K562 (cell line): ENCODE results near the gene CRKL. TPM values are rescaled to one million over a fixed set of nuclear protein-coding genes. Genes with fewer than 3 reads are reported as not detected.

Experiments
- ARID1B ChIP-seq: fragments of 450-650 bp; IDR thresholded peaks from 2 replicates; pipeline ENCODE4 v1.6.1; 2016; ENCODE audit warnings: antibody characterized with exemption, mild to moderate bottlenecking, inconsistent platforms
- BRF1 ChIP-seq: IDR thresholded peaks from 3 replicates; pipeline ENCODE4 v1.6.1; 2011; ENCODE audit warnings: borderline replicate concordance, mild to moderate bottlenecking; ENCODE audit not compliant: insufficient read length; ENCODE audit errors: extremely low read depth
- ELF1 ChIP-seq: fragments of 200-800 bp; sonication (Bioruptor generic); IDR thresholded peaks from 2 replicates; pipeline ENCODE4 v1.6.1; 2016; ENCODE audit warnings: missing genetic modification characterization, missing compliant biosample characterization
- FUS ChIP-seq: fragments of 200-400 bp; formaldehyde crosslinking; optimal IDR thresholded peaks from 2 replicates; pipeline ENCODE3; 2017; ENCODE audit warnings: low read depth, low read length
- HEY1 ChIP-seq: fragments of 250-450 bp; sonication (Bioruptor Pico); IDR thresholded peaks from 2 replicates; pipeline ENCODE4 v1.5.0; 2020; ENCODE audit warnings: mild to moderate bottlenecking, moderate library complexity, borderline replicate concordance
- NFATC3 ChIP-seq: fragments of 450-650 bp; IDR thresholded peaks from 2 replicates; pipeline ENCODE4 v1.6.1; 2017; ENCODE audit warnings: mild to moderate bottlenecking
- NFE2L1 ChIP-seq: fragments of 450-650 bp; IDR thresholded peaks from 2 replicates; pipeline ENCODE4 v1.6.1; 2016; ENCODE audit warnings: missing genetic modification characterization, low read depth, mild to moderate bottlenecking, missing compliant biosample characterization, moderate library complexity, borderline replicate concordance
- NFIX ChIP-seq: fragments of 250-450 bp; sonication (Bioruptor Pico); IDR thresholded peaks from 2 replicates; pipeline ENCODE4 v1.4.0; 2020; ENCODE audit warnings: low read depth, mild to moderate bottlenecking, moderate library complexity
- POLR2AphosphoS2 ChIP-seq: IDR thresholded peaks from 2 replicates; pipeline ENCODE4 v1.6.1; 2012; ENCODE audit warnings: low read length, improper control_type of control experiment
- SIN3B ChIP-seq: fragments of 450-650 bp; IDR thresholded peaks from 2 replicates; pipeline ENCODE4 v1.6.1; 2017; ENCODE audit warnings: low read depth, mild to moderate bottlenecking, moderate library complexity
- SMARCE1 ChIP-seq: fragments of 450-650 bp; IDR thresholded peaks from 2 replicates; pipeline ENCODE4 v1.7.1; 2016; ENCODE audit warnings: mild to moderate bottlenecking
- U2AF2 ChIP-seq: fragments of 200-400 bp; formaldehyde crosslinking; optimal IDR thresholded peaks from 2 replicates; pipeline ENCODE3; 2017; ENCODE audit warnings: low read depth, mild to moderate bottlenecking, low read length
- ZNF133 ChIP-seq: fragments of 250-450 bp; sonication (Bioruptor Pico); IDR thresholded peaks from 2 replicates; pipeline ENCODE4 v1.4.0; 2020; ENCODE audit warnings: mild to moderate bottlenecking
- ZNF263 ChIP-seq: sonication (generic); formaldehyde crosslinking; IDR thresholded peaks from 2 replicates; pipeline ENCODE4 v1.8.0; 2022; ENCODE audit warnings: mild to moderate bottlenecking, missing genetic modification reagents, borderline replicate concordance
- polyA plus RNA-seq, 8 experiments: library from polyadenylated mRNA; depleted of rRNA in 4 of 8; stranded (reverse) in 5 of 8; unstranded in 3 of 8; fragments of >200 nt; fragmentation: Nextera tagmentation in 2 of 8; fragmentation: Illumina TruSeq in 1 of 8; extraction: Ambion mirVana in 2 of 8; extraction: Trizol in 1 of 8; gene quantifications; 2 replicates each; pipeline versions ENCODE4 v1.2.1 to v1.2.3, GENCODE V29; 2011 to 2014; ENCODE audit warnings: inconsistent platforms in 1 of 8, missing spikeins in 1 of 8
- total RNA-seq, 7 experiments: library from RNA; depleted of rRNA in 6 of 7; stranded (reverse); fragments of >200 nt in 6 of 7; fragmentation: Illumina TruSeq in 2 of 7; extraction: Trizol in 2 of 7; gene quantifications; 2 replicates each; pipeline versions ENCODE4 v1.2.1 to v1.2.3, GENCODE V29; 2011 to 2021; ENCODE audit warnings: low replicate concordance in 1 of 7
- TF ChIP-seq, protein P1 (sequence below): sonication (generic); formaldehyde crosslinking; IDR thresholded peaks from 2 replicates; pipeline ENCODE4 v1.8.0; 2022; ENCODE audit warnings: mild to moderate bottlenecking, missing genetic modification reagents
- TF ChIP-seq, protein P2 (sequence below): sonication (generic); formaldehyde crosslinking; IDR thresholded peaks from 2 replicates; pipeline ENCODE4 v1.8.0; 2022; ENCODE audit warnings: missing genetic modification reagents, mild to moderate bottlenecking, moderate library complexity, borderline replicate concordance
- TF ChIP-seq, protein P3 (sequence below): fragments of 450-650 bp; formaldehyde crosslinking; IDR thresholded peaks from 2 replicates; pipeline ENCODE4 v1.4.0; 2022; ENCODE audit warnings: missing genetic modification characterization
- TF ChIP-seq, protein P4 (sequence below): fragments of 250-450 bp; sonication (Bioruptor Pico); IDR thresholded peaks from 2 replicates; pipeline ENCODE4 v1.8.0; 2022; ENCODE audit warnings: moderate library complexity, mild to moderate bottlenecking, inconsistent platforms

Gene CRKL
- total and polyA plus RNA-seq, 9 of the 15 experiments (the other 6 are each of a cell fraction or from before 2014, with no cell fraction given) = 100 to 263 (median 124) TPM

DNA sequence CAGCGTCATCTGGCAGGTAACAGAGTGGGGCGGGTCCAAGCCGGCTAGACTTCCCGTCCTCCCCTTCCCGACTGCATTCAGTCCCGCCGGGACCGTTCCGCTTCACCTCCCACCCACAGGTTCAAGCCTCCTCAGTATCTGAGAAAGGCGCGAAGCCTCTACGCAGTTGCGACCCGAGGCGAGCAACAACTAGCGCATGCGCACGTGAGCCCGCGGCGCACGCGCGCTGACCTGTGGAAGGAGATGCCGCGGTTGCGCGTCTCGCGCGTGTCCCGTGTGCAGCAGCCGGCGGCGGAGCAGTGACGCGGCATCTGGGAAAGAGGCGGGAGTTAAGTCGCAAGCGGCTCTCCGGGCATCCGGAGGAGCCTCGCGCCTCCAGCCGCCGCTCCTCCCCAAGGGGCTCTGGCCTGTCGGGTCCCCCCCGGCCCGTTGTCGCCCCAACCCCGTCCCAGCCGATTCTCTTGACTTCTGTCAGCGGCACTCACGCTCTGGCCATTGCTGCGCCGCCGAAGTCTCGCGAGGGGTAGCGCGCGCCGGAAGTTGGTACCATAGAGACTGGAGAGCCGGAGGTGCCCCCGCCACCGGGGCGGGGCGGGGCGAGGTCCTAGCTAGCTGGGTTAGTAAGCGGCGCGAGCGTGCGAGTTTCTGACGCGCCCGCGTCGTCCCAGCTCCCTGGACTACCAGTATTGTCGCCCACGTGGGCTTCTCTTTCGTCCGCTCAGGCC lies 84.6 kb downstream of the CRKL start, which contains the start of gene THAP7 (continued):
- TF ChIP-seq, protein P1, sequence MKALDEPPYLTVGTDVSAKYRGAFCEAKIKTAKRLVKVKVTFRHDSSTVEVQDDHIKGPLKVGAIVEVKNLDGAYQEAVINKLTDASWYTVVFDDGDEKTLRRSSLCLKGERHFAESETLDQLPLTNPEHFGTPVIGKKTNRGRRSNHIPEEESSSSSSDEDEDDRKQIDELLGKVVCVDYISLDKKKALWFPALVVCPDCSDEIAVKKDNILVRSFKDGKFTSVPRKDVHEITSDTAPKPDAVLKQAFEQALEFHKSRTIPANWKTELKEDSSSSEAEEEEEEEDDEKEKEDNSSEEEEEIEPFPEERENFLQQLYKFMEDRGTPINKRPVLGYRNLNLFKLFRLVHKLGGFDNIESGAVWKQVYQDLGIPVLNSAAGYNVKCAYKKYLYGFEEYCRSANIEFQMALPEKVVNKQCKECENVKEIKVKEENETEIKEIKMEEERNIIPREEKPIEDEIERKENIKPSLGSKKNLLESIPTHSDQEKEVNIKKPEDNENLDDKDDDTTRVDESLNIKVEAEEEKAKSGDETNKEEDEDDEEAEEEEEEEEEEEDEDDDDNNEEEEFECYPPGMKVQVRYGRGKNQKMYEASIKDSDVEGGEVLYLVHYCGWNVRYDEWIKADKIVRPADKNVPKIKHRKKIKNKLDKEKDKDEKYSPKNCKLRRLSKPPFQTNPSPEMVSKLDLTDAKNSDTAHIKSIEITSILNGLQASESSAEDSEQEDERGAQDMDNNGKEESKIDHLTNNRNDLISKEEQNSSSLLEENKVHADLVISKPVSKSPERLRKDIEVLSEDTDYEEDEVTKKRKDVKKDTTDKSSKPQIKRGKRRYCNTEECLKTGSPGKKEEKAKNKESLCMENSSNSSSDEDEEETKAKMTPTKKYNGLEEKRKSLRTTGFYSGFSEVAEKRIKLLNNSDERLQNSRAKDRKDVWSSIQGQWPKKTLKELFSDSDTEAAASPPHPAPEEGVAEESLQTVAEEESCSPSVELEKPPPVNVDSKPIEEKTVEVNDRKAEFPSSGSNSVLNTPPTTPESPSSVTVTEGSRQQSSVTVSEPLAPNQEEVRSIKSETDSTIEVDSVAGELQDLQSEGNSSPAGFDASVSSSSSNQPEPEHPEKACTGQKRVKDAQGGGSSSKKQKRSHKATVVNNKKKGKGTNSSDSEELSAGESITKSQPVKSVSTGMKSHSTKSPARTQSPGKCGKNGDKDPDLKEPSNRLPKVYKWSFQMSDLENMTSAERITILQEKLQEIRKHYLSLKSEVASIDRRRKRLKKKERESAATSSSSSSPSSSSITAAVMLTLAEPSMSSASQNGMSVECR (CRISPR knock-in tag) = no peak
- no peak for TF ChIP-seq HEY1
- TF ChIP-seq SMARCE1 = no peak
- TF ChIP-seq ZNF263 (CRISPR knock-in tag) = no peak
- TF ChIP-seq POLR2AphosphoS2 = peak; percentile 96
- TF ChIP-seq NFE2L1 = no peak
- TF ChIP-seq SIN3B = no peak
- no peak for TF ChIP-seq NFIX
- no peak for TF ChIP-seq ELF1 (tag)
- no peak for TF ChIP-seq U2AF2
- no peak for TF ChIP-seq ARID1B
- TF ChIP-seq, protein P2, sequence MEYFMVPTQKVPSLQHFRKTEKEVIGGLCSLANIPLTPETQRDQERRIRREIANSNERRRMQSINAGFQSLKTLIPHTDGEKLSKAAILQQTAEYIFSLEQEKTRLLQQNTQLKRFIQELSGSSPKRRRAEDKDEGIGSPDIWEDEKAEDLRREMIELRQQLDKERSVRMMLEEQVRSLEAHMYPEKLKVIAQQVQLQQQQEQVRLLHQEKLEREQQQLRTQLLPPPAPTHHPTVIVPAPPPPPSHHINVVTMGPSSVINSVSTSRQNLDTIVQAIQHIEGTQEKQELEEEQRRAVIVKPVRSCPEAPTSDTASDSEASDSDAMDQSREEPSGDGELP (CRISPR knock-in tag) = no peak
- TF ChIP-seq FUS = no peak
- no peak for TF ChIP-seq BRF1
- TF ChIP-seq, protein P3, sequence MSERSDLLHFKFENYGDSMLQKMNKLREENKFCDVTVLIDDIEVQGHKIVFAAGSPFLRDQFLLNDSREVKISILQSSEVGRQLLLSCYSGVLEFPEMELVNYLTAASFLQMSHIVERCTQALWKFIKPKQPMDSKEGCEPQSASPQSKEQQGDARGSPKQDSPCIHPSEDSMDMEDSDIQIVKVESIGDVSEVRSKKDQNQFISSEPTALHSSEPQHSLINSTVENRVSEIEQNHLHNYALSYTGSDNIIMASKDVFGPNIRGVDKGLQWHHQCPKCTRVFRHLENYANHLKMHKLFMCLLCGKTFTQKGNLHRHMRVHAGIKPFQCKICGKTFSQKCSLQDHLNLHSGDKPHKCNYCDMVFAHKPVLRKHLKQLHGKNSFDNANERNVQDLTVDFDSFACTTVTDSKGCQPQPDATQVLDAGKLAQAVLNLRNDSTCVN (CRISPR knock-in tag) = peak; percentile 88
- TF ChIP-seq, protein P4, sequence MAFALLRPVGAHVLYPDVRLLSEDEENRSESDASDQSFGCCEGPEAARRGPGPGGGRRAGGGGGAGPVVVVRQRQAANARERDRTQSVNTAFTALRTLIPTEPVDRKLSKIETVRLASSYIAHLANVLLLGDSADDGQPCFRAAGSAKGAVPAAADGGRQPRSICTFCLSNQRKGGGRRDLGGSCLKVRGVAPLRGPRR = peak; percentile 72; the same call in 1 of the 2 replicates
- TF ChIP-seq ZNF133 = peak; percentile 90; the same call in 1 of the 2 replicates
- no peak for TF ChIP-seq NFATC3
